Stimulated activated CD8-positive, alpha-beta memory T cell treated with anti-CD3 and anti-CD28 coated beads, Interleukin-2, amount 100 ng/mL, for 48 hours (primary cell): ENCODE data around the gene UTP14C.
"Not testable (repeated sequence)": the region's sequence is repeated elsewhere in the genome, so short reads cannot be mapped to it uniquely, and the experiment has no call there.

ENCODE experiments used
- DNase-seq, 2 donors: peaks; one replicate each; pipeline ENCODE4 v3.0.0-alpha.2; 2020; ENCODE audit warnings: low read depth in 2 of 2

Gene UTP14C

DNA sequence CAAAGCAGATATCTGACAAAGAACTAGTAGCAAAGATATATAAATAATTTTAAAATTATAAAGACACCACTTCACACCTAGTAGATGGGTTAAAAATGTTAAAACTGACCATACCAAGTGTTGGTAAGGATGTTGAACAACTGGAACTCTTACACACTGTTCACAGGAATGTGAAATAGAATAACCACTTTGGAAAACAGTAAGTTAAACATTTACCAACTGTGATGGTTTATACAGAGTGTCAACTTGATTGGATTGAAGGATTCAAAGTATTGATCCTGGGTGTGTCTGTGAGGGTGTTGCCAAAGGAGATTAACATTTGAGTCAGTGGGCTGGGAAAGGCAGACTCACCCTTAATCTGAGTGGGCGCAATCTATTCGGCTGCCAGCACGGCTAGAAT, 19.2 kb downstream of the UTP14C start:
- DNase-seq = no peak

DNA sequence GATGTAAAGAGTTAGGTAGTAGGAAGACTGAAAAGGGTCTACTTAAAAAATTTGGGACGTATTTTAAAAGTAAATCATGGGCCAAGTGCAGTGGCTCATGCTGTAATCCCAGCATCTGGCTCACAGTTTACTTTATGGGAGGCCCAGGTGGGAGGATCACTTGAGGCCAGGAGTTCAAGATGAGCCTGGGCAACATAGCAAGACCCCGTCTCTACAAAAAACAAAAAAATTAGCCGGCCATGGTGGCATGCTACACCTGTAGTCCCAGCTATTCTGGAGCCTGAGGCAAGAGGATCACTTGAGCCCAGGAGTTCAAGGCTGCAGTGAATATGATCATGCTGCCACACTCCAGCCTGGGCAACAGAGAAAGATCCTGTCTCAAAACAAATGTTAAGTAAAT, 23.0 kb downstream of the UTP14C start:
- no peak for DNase-seq

- DNase-seq = no peak
Observed at GRCh38 chr13:52048516-52048915, 24.0 kb downstream of the UTP14C start.

DNA sequence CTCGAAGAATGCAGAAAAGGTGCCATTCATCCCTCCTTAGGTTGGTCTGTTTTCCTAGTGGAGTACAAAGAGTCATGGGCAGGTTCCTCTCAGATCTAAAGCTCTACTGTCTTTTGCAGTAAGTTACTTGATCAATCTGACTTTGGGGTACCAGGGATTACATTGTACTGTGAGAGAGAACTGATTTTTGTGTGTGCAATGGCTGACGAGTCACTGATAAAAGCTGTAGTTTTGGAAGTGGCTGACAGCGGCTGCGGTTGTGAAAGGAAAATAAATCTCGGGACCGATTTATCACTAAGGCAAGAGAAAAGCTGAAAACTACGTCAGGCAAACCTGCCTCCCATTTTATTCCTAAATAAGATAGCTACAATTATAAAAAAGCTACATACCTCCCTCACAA, 26.9 kb downstream of the UTP14C start:
- DNase-seq = no peak

DNA sequence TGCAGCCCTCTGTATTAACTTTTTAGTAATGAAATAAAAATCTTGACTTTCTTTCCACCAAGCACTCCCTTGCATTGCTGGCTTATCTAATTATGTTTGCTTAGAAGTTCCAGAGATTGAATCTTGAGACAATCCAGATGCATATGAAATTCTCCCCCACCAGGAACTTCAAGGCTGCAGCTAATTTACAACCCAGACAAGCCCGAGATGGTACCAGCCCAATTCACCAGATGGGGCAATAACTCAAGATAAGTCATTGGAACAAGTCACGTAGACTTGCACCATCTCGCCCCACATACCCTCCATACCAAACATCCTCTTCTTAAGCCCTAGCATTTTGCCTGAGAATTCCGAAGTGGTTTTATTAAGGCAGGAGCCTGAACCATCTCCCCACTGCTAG, 29.0 kb downstream of the UTP14C start:
- DNase-seq = no peak

GRCh38 chr13:52061064-52061463, 36.6 kb downstream of the UTP14C start:
- DNase-seq = not testable (repeated sequence)

DNA sequence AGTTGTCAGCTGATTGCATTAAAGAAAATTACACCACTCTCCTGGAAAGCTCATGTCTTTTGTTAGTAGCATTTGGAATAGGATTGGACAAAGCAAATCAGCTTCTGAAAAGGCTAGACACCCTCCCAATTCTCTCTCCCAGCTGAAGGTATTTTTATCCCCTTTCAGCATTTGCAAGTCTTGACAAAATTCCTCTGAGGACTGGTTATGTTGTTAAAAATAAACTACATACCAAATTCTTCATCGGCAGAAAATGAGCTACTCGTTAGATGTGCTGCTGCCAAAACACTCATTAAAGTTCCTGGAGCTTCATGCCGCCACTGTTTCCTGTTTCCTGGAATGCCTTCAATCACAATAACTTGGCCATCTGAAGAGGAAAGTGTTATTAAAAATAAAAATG, 37.1 kb downstream of the UTP14C start:
- no peak for DNase-seq

- DNase-seq = no peak
Observed at GRCh38 chr13:52067237-52067636, 42.7 kb downstream of the UTP14C start.

- DNase-seq = no peak
Observed at GRCh38 chr13:52070929-52071523, 46.5 kb downstream of the UTP14C start.
